ENCODE measurements around the gene SLC7A8.

- TF ChIP-seq CTCF (IDR thresholded peaks at IDR 0.05) (no peak), POLR2A (IDR thresholded peaks at IDR 0.05) (no peak)
These were observed 18.5 kb downstream of the SLC7A8 start for GRCh38 chr14:23164949-23165348.

All from adrenal gland (tissue), 5 donors.